GM18508 (cell line): ENCODE results near the gene DLL4.

ENCODE experiments used
- ATAC-seq: cut with Tn5 transposase; IDR thresholded peaks from one replicate; pipeline ENCODE4 v1.9.1; 2021; ENCODE audit warnings: moderate number of reproducible peaks; ENCODE audit not compliant: insufficient read depth, unreplicated experiment

DLL4 gene

DNA sequence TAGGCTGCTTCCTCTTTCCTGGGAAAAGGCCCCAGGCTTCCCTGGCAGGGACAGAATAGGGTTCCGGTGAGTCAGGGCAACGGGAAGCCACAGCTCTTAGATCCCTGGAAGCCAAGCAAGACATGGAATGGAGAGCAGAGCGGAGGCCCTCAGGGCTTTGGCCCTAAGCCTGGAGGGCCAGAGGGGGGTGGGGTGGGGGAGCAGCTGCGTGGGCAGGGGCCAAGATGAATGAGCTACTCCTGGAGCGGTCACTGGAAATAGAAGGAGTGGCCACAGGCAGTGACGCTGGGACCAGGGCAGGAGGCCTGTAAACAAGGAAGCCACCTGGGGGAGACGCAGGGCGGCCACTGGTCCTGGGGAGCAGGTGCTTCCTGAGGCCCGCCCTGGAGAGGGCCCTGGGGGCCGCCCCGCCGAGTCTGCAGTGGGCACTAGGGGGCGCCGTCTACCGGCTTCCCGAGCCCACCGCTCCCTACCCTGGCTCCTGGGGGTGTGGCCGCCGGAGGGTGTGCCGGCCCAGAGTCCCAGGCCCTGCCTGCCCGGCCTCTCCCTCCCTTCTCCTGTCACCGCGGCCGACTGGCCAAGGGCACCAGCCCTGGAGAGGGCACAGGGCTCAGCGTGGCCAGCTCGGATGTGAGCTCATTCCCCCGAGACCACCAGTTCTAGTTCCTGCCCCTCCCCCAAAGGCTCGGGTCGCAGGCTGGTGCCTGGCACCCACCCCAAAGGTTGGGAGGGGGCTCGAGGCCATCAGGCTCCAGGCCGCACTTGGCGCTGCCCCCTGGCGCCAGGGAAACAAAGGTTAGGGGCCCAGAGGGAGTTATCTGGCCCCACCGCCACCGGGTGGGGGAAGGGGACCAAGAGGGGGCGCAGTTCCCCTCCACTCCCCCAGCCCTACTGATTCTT lies 22.8 kb upstream of the DLL4 start:
- no peak for ATAC-seq

- no peak for ATAC-seq
Observed at GRCh38 chr15:40906991-40907802, 21.9 kb upstream of the DLL4 start.

DNA sequence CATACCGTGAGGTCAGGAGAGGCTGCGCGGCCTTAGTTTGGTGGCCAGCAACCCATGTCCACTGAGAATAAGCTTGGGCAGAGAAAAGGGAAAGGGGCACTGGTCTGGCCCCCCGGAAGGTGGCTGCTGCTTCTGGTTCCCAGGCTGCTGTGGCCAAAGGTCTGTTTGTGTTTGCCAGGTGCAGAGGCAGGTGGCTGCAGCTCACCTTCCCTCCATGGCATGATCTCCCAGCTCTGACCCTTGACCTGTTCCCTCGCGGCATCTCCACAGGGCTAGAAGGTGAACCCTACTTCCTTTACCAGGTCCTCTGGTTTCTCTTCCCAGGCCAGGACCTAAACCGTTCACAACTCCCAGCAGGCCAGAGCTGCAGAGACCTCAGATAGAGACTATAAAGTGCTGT lies 21.0 kb upstream of the DLL4 start:
- ATAC-seq, result no peak

GRCh38 chr15:40909662-40910630 lies 19.2 kb upstream of the DLL4 start:
- ATAC-seq, result no peak

GRCh38 chr15:40911141-40911540 lies 18.0 kb upstream of the DLL4 start:
- ATAC-seq, result no peak

DNA sequence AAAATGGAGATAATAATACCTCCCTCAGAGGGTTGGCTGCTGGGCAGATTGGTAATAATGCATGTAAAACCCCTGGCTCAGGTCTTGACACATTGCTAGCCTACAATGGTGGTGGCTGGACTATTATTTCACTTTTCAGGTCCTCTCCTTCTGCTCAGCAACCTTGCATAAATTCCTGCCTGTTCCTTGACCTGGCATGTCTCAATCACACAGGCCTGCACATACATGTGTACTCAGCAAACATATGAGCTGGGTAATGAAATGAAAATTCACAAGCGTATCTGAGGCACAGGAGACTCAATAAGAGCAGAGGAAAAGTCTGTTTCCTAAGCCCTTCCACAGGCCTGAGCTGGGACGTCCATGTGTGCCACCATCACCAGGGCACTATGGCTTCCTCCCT lies 17.4 kb upstream of the DLL4 start:
- ATAC-seq, result no peak

GRCh38 chr15:40912478-40912877 lies 16.7 kb upstream of the DLL4 start:
- no peak for ATAC-seq

- no peak for ATAC-seq
Observed at GRCh38 chr15:40914013-40914412, 15.1 kb upstream of the DLL4 start.

DNA sequence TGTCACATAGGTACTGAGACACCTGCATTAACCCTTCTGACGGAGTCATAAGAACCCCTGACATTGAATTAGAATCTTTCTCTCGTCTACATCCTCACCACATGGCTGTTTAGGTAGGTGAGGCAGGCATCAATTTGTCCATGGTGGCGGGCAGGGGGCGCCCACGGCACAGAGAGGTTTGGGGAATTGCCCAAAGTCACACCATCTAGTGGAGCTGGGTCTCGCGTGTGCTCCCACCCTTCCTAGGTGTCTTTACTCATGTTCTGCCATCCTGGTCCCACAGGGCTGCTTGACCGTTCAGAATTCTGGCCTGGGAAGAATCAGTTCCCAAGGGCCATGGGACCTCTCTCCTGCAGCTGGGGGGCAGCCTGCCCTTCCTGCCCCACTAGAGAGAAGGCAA lies 14.7 kb upstream of the DLL4 start:
- ATAC-seq, result no peak

DNA sequence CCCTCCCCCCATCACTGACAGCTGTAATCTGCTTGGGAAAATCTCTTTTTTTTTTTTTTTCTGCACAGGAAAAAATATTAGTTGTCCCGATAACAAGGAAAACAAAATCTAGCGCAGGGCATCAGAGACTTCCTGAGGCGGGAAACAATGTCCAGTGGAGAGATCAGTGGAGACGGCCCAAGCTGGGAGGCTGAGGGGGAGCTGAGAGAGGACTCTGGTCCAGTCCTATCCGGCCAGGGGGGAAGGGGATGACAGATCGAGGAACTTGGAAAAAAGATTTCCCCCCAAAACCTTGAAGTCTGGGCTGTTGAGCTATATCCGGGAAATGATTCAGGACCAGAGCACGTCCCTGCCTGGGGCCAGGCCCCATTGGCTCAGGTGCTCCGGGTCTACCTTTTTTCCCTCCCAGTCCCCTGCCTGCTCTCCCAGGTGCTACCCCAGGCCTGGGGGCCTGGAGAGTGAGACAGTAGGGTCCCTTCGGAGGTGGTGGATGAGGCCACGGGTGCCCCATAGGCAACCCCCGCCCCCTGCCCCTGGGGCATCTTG lies 14.0 kb upstream of the DLL4 start:
- no peak for ATAC-seq

GRCh38 chr15:40915679-40916078 lies 13.5 kb upstream of the DLL4 start:
- no peak for ATAC-seq

GRCh38 chr15:40917585-40917984 lies 11.6 kb upstream of the DLL4 start:
- no peak for ATAC-seq

DNA sequence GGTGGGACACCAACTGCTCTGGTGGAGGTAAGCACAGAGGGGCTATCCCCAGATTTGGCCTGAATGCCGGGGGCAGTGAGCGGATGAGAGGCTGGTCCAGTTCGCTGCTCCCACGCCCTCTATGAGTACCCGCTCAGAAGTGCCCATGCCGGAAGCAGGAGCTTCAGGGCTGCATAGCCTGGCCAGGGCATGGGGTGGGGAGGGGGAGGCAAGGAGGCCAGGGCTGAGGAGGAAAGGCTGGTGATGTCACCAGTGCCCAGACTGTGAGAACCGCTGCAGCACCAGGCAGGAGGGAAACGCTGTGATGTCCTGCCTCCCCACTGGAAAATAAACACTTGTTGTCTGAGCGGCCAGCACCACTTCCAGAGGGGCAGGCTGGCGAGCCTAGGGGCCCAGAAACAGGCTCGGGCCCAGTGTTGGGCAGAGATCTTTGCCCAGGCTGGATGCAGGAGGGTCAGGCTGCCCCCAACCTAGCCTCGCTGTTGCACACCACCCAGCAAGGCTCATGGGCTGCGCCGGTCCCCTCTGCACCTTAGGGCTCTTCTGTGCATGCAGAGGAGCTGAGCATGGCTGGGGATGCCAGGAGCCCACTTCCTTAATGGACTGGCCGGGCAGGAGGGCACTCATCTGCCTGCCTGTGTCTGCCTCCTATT lies 10.9 kb upstream of the DLL4 start:
- ATAC-seq, result no peak

DNA sequence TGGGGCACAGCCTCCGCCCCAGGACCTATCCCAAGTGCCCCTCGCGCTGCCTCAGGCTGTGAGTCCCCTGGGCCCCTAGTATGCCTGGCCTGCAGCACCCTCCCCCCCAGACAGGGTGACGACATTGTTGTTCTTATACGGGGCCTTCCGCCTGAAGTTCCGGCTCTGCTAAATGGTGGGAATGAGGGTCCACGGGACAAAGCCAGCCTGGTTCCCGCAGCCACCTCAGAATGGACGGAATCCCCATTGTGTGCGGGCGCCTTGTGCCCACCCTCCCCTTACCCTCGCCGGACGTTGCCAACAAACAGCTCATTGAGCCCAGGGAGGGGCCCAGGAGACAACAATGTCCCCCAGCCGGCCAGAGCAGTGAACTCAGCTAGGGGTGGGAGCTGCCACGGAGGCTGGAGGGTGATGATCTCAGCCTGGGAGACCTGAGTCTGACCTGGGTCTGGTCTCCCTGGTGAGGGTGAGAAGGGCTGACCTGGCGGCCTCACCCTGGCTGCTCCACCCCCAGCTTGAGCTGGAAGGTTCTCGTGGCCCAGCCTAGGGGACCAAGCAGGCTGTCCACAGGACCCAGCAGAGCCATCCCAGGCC lies 10.2 kb upstream of the DLL4 start:
- ATAC-seq, result no peak

DNA sequence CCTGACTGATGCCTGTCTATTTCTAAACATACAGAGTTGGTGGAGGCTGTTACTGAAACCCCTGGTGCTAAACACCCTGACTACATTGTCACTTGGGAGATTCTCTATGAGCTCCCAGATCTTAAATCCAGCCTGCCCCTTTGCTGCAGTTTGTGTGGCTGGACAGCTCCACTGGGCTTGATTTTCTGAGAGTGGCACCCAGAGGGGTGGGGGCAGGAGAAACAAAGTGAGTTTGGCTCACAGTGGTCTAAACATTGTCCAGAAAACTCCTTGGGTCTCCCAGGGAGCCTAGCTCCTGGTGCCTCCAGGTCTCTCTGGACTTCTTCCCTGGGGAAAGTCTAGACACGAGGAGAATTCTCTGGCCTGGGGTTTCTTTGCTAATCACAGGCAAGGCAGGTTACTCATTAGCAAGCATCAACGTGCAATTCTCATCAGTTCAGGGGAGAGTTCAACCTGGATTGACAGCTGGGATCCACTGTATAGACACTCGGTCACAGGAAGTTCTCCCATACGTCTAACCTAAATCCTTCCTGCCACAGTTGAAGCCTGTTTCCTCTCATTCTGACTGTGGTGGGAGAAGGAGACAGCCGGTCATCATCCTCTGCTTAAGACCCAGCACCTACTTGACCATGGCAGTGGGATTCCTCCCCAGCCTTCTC lies 7.1 kb upstream of the DLL4 start:
- ATAC-seq, result no peak

DNA sequence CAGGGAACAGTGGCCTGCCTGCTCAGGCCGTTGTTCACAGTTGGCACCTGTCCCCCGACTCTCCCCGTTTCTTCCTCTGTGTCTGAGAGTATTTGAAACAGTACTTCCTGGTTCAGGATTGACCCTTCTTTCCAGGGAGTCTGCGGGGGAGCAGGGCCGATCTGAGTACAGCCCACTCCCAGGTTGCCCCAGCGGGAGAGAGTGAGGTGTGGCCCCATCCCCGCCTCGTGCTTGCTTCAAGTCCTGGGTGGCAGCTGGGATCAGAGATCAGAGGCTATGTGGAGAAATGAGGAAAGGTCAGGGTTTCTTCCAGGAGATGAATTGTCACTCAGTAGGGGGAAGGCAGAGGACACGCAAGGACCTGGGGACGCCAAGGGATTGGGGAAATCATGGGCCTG lies 6.5 kb upstream of the DLL4 start:
- ATAC-seq, result no peak

- ATAC-seq, result no peak
Observed at GRCh38 chr15:40923551-40923950, 5.6 kb upstream of the DLL4 start.

GRCh38 chr15:40925495-40925862 lies 3.7 kb upstream of the DLL4 start:
- no peak for ATAC-seq
